Cardiac fibroblast (primary cell): ENCODE results near the gene PCCA.
"Not testable (repeated sequence)": the region's sequence is repeated elsewhere in the genome, so short reads cannot be mapped to it uniquely, and the experiment has no call there.

Source experiments
- DNase-seq, 2 donors: peaks; one replicate each; pipeline versions ENCODE4 v3.0.0 to v3.0.0-alpha.2; 2010; ENCODE audit warnings: low read depth in 2 of 2
- H3K4me3 ChIP-seq, 2 donors: replicated peaks in 1 of 2; 1 replicate in 1 of 2; 2 replicates in 1 of 2; pipeline ENCODE4 v1.5.1; 2011; ENCODE audit warnings: low read depth in 2 of 2, low read length in 2 of 2, mild to moderate bottlenecking in 2 of 2, moderate library complexity in 1 of 2
- CTCF ChIP-seq: IDR thresholded peaks from one replicate; pipeline ENCODE4 v1.5.1; 2011; ENCODE audit warnings: low read depth, mild to moderate bottlenecking, low read length, inconsistent platforms

PCCA gene

GRCh38 chr13:100523981-100524386 lies 435.1 kb downstream of the PCCA start:
- DNase-seq = no peak
- H3K4me3 ChIP-seq = no peak overlapping the region
- no peak for TF ChIP-seq CTCF

GRCh38 chr13:100524688-100525087 lies 435.8 kb downstream of the PCCA start:
- not testable (repeated sequence) for H3K4me3 ChIP-seq, DNase-seq

- no peak for DNase-seq
- no peak for TF ChIP-seq CTCF
- H3K4me3 ChIP-seq = no peak overlapping the region
Measured at GRCh38 chr13:100525453-100526317, 436.8 kb downstream of the PCCA start.

GRCh38 chr13:100526318-100527000 lies 437.6 kb downstream of the PCCA start:
- DNase-seq = no peak
- no peak for TF ChIP-seq CTCF
- no peak overlapping the region for H3K4me3 ChIP-seq

DNA sequence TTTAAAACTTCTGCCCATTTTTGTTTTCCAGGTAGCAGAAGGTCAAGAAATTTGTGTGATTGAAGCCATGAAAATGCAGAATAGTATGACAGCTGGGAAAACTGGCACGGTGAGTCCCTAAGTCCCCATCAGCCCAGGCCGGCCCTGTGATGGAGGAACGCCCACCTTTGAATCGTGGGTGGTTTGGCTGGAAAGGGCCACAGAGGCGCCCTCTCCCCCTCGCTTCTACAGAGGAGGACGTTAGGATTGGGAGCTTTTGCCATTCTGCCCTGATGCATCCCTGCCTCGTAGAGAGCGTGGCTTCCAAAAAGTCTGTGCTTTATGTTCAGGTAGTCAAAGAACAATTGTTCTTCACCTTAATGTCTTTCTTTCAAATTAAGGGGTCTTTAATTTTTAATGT lies 438.8 kb downstream of the PCCA start:
- H3K4me3 ChIP-seq = no peak overlapping the region
- DNase-seq = no peak
- TF ChIP-seq CTCF = no peak

DNA sequence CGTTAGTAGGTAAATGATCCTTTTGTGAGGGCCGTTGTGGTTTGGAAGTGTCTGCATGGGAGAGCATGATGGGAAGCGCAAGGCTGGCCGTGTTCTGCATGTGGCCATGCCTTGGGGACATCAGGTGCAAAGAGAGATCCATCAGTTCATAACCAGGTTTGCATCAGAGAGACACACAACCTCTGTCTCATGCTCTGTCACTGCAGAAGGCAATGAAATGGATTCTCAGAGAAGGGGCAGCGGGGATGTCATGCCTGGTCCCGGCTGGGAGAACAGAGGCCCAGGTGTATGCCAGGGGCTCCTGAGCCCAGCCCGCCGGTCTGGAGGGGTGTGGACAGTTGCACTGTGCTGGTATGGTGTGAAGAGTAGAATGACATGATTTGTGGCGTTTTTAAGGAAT lies 439.5 kb downstream of the PCCA start:
- no peak for TF ChIP-seq CTCF

GRCh38 chr13:100528820-100529219 lies 439.9 kb downstream of the PCCA start:
- H3K4me3 ChIP-seq = no peak overlapping the region
- no peak for TF ChIP-seq CTCF
- DNase-seq = no peak

More for the DNA sequence above, 439.5 kb downstream of the PCCA start:
- no peak overlapping the region for H3K4me3 ChIP-seq
- DNase-seq = no peak
